ENCODE results near the gene TBC1D14.

TBC1D14 gene

GRCh38 chr4:6953751-6954380 is 44.2 kb downstream of the TBC1D14 start:
- DNase-seq = no peak
- TF ChIP-seq POLR2A (IDR thresholded peaks at IDR 0.05; ENCODE audit: low read length) (no peak), GATA1 (IDR thresholded peaks at IDR 0.05; ENCODE audit: low read depth, low read length) (no peak)

GRCh38 chr4:6955261-6955911 is 45.8 kb downstream of the TBC1D14 start:
- no peak for TF ChIP-seq GATA1 (IDR thresholded peaks at IDR 0.05; ENCODE audit: low read depth, low read length)
- no peak for TF ChIP-seq POLR2A (IDR thresholded peaks at IDR 0.05; ENCODE audit: low read length)
- DNase-seq = no peak

GRCh38 chr4:6956087-6956433 is 46.4 kb downstream of the TBC1D14 start:
- TF ChIP-seq GATA1 (IDR thresholded peaks at IDR 0.05; ENCODE audit: low read depth, low read length) = no peak
- no peak for DNase-seq

- TF ChIP-seq POLR2A (IDR thresholded peaks at IDR 0.05; ENCODE audit: low read length) (no peak), GATA1 (IDR thresholded peaks at IDR 0.05; ENCODE audit: low read depth, low read length) (no peak)
- DNase-seq = no peak
Observed at GRCh38 chr4:6956434-6957147, 47.0 kb downstream of the TBC1D14 start.

- TF ChIP-seq POLR2A (IDR thresholded peaks at IDR 0.05; ENCODE audit: low read length) = no peak
- no peak for TF ChIP-seq GATA1 (IDR thresholded peaks at IDR 0.05; ENCODE audit: low read depth, low read length)
- DNase-seq = no peak
Observed at GRCh38 chr4:6957148-6957520, 47.5 kb downstream of the TBC1D14 start.

GRCh38 chr4:6957994-6958393 is 48.4 kb downstream of the TBC1D14 start:
- no peak for DNase-seq
- TF ChIP-seq GATA1 (IDR thresholded peaks at IDR 0.05; ENCODE audit: low read depth, low read length) (no peak), POLR2A (IDR thresholded peaks at IDR 0.05; ENCODE audit: low read length) (no peak)

GRCh38 chr4:6959261-6959660 is 49.6 kb downstream of the TBC1D14 start:
- no peak for DNase-seq
- TF ChIP-seq GATA1 (IDR thresholded peaks at IDR 0.05; ENCODE audit: low read depth, low read length) = no peak
- no peak for TF ChIP-seq POLR2A (IDR thresholded peaks at IDR 0.05; ENCODE audit: low read length)

GRCh38 chr4:6960154-6960553 is 50.5 kb downstream of the TBC1D14 start:
- DNase-seq = no peak
- no peak for TF ChIP-seq POLR2A (IDR thresholded peaks at IDR 0.05; ENCODE audit: low read length)
- TF ChIP-seq GATA1 (IDR thresholded peaks at IDR 0.05; ENCODE audit: low read depth, low read length) = no peak

GRCh38 chr4:6960628-6961412 is 51.2 kb downstream of the TBC1D14 start:
- no peak for TF ChIP-seq POLR2A (IDR thresholded peaks at IDR 0.05; ENCODE audit: low read length)
- TF ChIP-seq GATA1 (IDR thresholded peaks at IDR 0.05; ENCODE audit: low read depth, low read length) = no peak
- no peak for DNase-seq

GRCh38 chr4:6961496-6962210 is 52.0 kb downstream of the TBC1D14 start:
- no peak for DNase-seq
- no peak for TF ChIP-seq POLR2A (IDR thresholded peaks at IDR 0.05; ENCODE audit: low read length)
- TF ChIP-seq GATA1 (IDR thresholded peaks at IDR 0.05; ENCODE audit: low read depth, low read length) = no peak

- TF ChIP-seq GATA1 (IDR thresholded peaks at IDR 0.05; ENCODE audit: low read depth, low read length) (no peak), POLR2A (IDR thresholded peaks at IDR 0.05; ENCODE audit: low read length) (no peak)
- no peak for DNase-seq
Observed at GRCh38 chr4:6962211-6963041, 52.8 kb downstream of the TBC1D14 start.

- TF ChIP-seq GATA1 (IDR thresholded peaks at IDR 0.05; ENCODE audit: low read depth, low read length) = no peak
- no peak for DNase-seq
Observed at GRCh38 chr4:6963139-6963611, 53.5 kb downstream of the TBC1D14 start.

- DNase-seq = no peak
- no peak for TF ChIP-seq GATA1 (IDR thresholded peaks at IDR 0.05; ENCODE audit: low read depth, low read length)
- no peak for TF ChIP-seq POLR2A (IDR thresholded peaks at IDR 0.05; ENCODE audit: low read length)
Observed at GRCh38 chr4:6964858-6965257, 55.2 kb downstream of the TBC1D14 start.

All from erythroblast (primary cell).